Measurements from ENCODE around the gene KRT74. TPM values are rescaled to one million over a fixed set of nuclear protein-coding genes. Genes with fewer than 3 reads are reported as not detected.

KRT74 gene
- total and polyA plus RNA-seq, 2 of the 8 experiments (the other 6 are each of a cell fraction or from before 2014, with no cell fraction given), result not detected

DNA sequence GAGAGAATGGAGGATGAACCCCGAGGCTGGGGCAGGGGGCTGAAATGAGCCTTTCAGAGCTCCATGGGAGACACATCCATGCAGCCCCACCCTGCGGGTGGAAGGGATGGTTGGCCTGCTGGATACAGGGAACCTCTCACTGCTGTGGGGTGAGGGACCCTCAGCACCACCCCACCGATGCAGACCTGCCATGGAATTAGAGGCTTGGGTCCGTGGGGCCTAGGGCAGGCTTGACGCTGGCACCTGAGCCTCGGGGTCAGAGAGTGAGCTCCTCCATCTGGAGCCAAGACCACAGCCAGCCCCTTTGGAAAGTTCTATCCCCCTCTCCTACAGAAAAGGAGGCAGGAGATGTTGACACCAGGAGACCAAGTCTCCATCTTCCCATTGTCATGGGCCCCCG lies 7.4 kb upstream of the KRT74 start (continued):
- TF ChIP-seq GTF2F1 (IDR thresholded peaks at IDR 0.05; ENCODE audit: borderline replicate concordance, low read depth, low read length) (no peak), CREB1 (IDR thresholded peaks at IDR 0.05) (no peak), EGR1 (IDR thresholded peaks at IDR 0.05; ENCODE audit: borderline replicate concordance, low read depth, low read length) (no peak), SAP30 (IDR thresholded peaks at IDR 0.05; ENCODE audit: insufficient read depth, insufficient replicate concordance, low read length) (no peak), POLR2A (IDR thresholded peaks at IDR 0.05; ENCODE audit: control extremely low read depth in 1 of 2, low read depth in 2 of 2, low read length in 2 of 2) (no peak), KDM4A (IDR thresholded peaks at IDR 0.05; ENCODE audit: low read depth, low read length, severe bottlenecking) (no peak), KDM1A (IDR thresholded peaks at IDR 0.05; ENCODE audit: borderline replicate concordance, low read length) (no peak)
- TF ChIP-seq, protein P1, sequence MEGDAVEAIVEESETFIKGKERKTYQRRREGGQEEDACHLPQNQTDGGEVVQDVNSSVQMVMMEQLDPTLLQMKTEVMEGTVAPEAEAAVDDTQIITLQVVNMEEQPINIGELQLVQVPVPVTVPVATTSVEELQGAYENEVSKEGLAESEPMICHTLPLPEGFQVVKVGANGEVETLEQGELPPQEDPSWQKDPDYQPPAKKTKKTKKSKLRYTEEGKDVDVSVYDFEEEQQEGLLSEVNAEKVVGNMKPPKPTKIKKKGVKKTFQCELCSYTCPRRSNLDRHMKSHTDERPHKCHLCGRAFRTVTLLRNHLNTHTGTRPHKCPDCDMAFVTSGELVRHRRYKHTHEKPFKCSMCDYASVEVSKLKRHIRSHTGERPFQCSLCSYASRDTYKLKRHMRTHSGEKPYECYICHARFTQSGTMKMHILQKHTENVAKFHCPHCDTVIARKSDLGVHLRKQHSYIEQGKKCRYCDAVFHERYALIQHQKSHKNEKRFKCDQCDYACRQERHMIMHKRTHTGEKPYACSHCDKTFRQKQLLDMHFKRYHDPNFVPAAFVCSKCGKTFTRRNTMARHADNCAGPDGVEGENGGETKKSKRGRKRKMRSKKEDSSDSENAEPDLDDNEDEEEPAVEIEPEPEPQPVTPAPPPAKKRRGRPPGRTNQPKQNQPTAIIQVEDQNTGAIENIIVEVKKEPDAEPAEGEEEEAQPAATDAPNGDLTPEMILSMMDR (IDR thresholded peaks at IDR 0.05; ENCODE audit: control extremely low read depth in 1 of 3, insufficient read depth in 1 of 3, low read depth in 1 of 3, low read length in 3 of 3), result no peak
